ENCODE results near the gene TLE4. TPM values are rescaled to one million over a fixed set of nuclear protein-coding genes. Genes with fewer than 3 reads are reported as not detected.

TLE4 gene
- polyA plus RNA-seq, 1 donor (not counting 4 experiments of a cell fraction or from before 2014, with no cell fraction given), result 14.7 TPM

DNA sequence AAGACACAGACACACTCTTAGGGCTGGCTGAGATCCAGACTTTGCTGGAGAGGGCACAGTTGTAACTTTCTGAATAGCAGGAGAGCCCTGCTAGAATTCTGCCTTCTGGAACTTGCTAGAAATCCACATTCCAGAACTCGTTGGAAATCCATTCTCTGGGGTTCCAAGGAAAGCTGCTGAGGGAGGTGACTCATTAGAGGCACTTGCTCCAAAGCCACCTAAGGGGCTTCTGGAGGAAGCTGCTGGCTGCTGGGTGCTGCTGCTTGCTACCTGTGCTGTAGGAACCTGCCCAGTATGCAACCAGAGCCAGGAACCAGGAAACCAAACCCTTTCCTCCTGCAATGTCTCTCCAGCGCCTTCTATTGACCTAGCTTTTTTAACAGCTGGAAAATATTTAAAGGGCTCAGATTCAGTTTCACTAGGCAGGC lies 4.1 kb upstream of the TLE4 start:
- no peak overlapping the region for H3K9ac ChIP-seq (ENCODE audit: control insufficient read depth, extremely low read depth, insufficient read depth, low read length)
- peak; percentile 49 for FAIRE-seq
- no peaks in the 10 kb centered on the region for H3K79me2 ChIP-seq (ENCODE audit: control insufficient read depth, insufficient read depth, low read length)
- no peak overlapping the region for H3K4me3 ChIP-seq (ENCODE audit: control insufficient read depth in 2 of 3, extremely low read depth in 1 of 3, insufficient read depth in 2 of 3, low read depth in 1 of 3, low read length in 3 of 3)
- TF ChIP-seq EZH2 (IDR thresholded peaks at IDR 0.05; ENCODE audit: low read length), result no peak
- TF ChIP-seq, protein P1, sequence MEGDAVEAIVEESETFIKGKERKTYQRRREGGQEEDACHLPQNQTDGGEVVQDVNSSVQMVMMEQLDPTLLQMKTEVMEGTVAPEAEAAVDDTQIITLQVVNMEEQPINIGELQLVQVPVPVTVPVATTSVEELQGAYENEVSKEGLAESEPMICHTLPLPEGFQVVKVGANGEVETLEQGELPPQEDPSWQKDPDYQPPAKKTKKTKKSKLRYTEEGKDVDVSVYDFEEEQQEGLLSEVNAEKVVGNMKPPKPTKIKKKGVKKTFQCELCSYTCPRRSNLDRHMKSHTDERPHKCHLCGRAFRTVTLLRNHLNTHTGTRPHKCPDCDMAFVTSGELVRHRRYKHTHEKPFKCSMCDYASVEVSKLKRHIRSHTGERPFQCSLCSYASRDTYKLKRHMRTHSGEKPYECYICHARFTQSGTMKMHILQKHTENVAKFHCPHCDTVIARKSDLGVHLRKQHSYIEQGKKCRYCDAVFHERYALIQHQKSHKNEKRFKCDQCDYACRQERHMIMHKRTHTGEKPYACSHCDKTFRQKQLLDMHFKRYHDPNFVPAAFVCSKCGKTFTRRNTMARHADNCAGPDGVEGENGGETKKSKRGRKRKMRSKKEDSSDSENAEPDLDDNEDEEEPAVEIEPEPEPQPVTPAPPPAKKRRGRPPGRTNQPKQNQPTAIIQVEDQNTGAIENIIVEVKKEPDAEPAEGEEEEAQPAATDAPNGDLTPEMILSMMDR (optimal IDR thresholded peaks at IDR 0.05 in 1 of 3, IDR thresholded peaks at IDR 0.05 in 1 of 3, conservative IDR thresholded peaks at IDR 0.05 in 1 of 3; ENCODE audit: extremely low read depth in 1 of 3, insufficient read depth in 2 of 3, low read length in 3 of 3), result peak; percentile 31 to 64 (median 44)
- H3K9me3 ChIP-seq (ENCODE audit: control insufficient read depth, low read depth, low read length), result no peaks in the 10 kb centered on the region
- no peaks in the 10 kb centered on the region for H4K20me1 ChIP-seq (ENCODE audit: control insufficient read depth, extremely low read depth, insufficient read depth, low read length)
- H3K9me1 ChIP-seq (ENCODE audit: control insufficient read depth, extremely low read depth, insufficient read depth, low read length), result no peaks in the 10 kb centered on the region
- H3K27ac ChIP-seq (ENCODE audit: control insufficient read depth, insufficient read depth, low read length), result no peak overlapping the region
- H2AFZ ChIP-seq (ENCODE audit: control insufficient read depth, low read length), result no peak overlapping the region
- DNase-seq (ENCODE audit: low read depth, low spot score), result no peak
- H3K4me2 ChIP-seq (ENCODE audit: control insufficient read depth, extremely low read depth, insufficient read depth, low read depth, low read length), result no peak overlapping the region
- no peaks in the 10 kb centered on the region for H3K27me3 ChIP-seq (ENCODE audit: control insufficient read depth, extremely low read depth, insufficient read depth, low read length)
- peaks cover 3% of the 10 kb centered on the region for H3K4me1 ChIP-seq (ENCODE audit: control insufficient read depth, extremely low read depth, insufficient read depth, low read length)
- H3K36me3 ChIP-seq (ENCODE audit: control insufficient read depth in 2 of 2, extremely low read depth in 1 of 2, insufficient read depth in 2 of 2, low read length in 2 of 2), result no peaks in the 10 kb centered on the region
- dilution Hi-C loops (cut with MboI; ENCODE audit: extremely low pct_ligation_motif_present, low sequenced_read_pairs), result no loop called here

DNA sequence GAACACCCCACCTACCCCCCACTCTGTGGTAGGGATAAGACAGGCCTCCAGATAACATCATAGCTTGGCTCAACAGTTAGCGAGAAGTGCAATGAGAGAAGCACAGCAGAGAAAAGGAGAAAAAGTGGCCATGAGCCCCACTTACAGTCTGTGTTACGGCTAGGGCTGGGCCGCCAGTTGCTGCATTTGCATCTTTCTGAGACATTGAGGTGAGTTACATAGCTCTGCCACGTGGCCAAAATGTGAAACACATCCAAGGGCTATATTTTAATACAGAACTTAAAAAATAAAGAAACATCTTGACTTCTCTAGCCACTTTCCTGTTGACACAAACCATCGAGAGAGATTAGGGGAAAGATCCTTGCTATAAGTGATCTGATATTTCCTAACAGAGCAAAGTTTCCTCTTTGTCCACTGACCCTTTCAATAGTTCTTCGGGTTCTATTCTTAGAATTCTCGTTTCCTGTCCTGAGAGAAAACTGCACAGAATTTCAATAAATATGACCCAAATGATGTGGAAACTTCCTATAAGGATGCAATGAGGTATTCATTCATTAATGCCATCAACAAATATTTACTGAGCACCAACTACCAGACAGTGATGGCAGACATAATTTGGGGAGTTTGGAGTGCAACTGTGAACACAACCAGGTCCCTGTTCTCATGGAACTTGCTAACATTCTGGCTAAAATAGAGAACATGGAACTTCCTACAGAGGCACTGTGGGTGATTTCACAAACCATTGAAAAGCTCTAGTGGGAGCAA lies 3.2 kb upstream of the TLE4 start:
- Histone ChIP-seq H3K9ac (ENCODE audit: control insufficient read depth, extremely low read depth, insufficient read depth, low read length) (no peak overlapping the region), H3K36me3 (ENCODE audit: control insufficient read depth in 2 of 2, extremely low read depth in 1 of 2, insufficient read depth in 2 of 2, low read length in 2 of 2) (no peaks in the 10 kb centered on the region), H3K9me1 (ENCODE audit: control insufficient read depth, extremely low read depth, insufficient read depth, low read length) (no peaks in the 10 kb centered on the region), H4K20me1 (ENCODE audit: control insufficient read depth, extremely low read depth, insufficient read depth, low read length) (no peaks in the 10 kb centered on the region), H3K4me2 (ENCODE audit: control insufficient read depth, extremely low read depth, insufficient read depth, low read depth, low read length) (no peak overlapping the region), H2AFZ (ENCODE audit: control insufficient read depth, low read length) (no peak overlapping the region), H3K79me2 (ENCODE audit: control insufficient read depth, insufficient read depth, low read length) (peaks cover 5% of the 10 kb centered on the region), H3K4me1 (ENCODE audit: control insufficient read depth, extremely low read depth, insufficient read depth, low read length) (peaks cover 3% of the 10 kb centered on the region), H3K27me3 (ENCODE audit: control insufficient read depth, extremely low read depth, insufficient read depth, low read length) (no peaks in the 10 kb centered on the region), H3K9me3 (ENCODE audit: control insufficient read depth, low read depth, low read length) (no peaks in the 10 kb centered on the region), H3K27ac (ENCODE audit: control insufficient read depth, insufficient read depth, low read length) (no peak overlapping the region), H3K4me3 (ENCODE audit: control insufficient read depth in 2 of 3, extremely low read depth in 1 of 3, insufficient read depth in 2 of 3, low read depth in 1 of 3, low read length in 3 of 3) (no peak overlapping the region)
- DNase-seq (ENCODE audit: low read depth, low spot score) (no peak), FAIRE-seq (no peak)
- dilution Hi-C loops (cut with MboI; ENCODE audit: extremely low pct_ligation_motif_present, low sequenced_read_pairs), result no loop called here
- TF ChIP-seq EZH2 (IDR thresholded peaks at IDR 0.05; ENCODE audit: low read length), result no peak
- TF ChIP-seq, protein P1 (optimal IDR thresholded peaks at IDR 0.05 in 1 of 3, IDR thresholded peaks at IDR 0.05 in 1 of 3, conservative IDR thresholded peaks at IDR 0.05 in 1 of 3; ENCODE audit: extremely low read depth in 1 of 3, insufficient read depth in 2 of 3, low read length in 3 of 3), result no peak

Measured in keratinocyte (primary cell).